GM12875 (cell line): ENCODE measurements around the gene ZNF804A.

Experiments
- H3K4me3 ChIP-seq: one replicate; pipeline ENCODE4 v1.5.1; 2011; ENCODE audit warnings: low read depth, low read length, control low read depth
- TF ChIP-seq, protein P1 (sequence below): IDR thresholded peaks from 2 replicates; pipeline ENCODE4 v1.5.1; 2011; ENCODE audit warnings: low read depth, mild to moderate bottlenecking, control low read depth, inconsistent platforms, low read length, moderate library complexity, borderline replicate concordance; ENCODE audit not compliant: insufficient read depth

ZNF804A gene

DNA sequence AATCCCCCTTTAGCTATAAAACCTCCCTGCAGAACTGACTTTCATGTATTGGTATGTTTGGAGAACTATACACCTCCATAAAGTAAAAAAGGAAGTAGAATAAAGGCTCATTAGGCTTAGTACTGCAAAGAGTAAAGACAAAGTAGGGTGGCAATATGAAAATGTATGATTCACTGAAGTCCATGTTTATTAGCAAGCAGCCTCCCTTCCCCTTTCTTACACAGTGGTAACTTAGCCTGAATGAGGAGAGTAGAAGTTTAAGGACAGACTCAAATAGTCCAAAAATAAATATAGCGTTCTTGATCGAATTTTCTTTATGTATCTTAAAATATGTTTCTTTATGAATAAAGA lies 1.5 kb downstream of the ZNF804A start:
- TF ChIP-seq, protein P1, sequence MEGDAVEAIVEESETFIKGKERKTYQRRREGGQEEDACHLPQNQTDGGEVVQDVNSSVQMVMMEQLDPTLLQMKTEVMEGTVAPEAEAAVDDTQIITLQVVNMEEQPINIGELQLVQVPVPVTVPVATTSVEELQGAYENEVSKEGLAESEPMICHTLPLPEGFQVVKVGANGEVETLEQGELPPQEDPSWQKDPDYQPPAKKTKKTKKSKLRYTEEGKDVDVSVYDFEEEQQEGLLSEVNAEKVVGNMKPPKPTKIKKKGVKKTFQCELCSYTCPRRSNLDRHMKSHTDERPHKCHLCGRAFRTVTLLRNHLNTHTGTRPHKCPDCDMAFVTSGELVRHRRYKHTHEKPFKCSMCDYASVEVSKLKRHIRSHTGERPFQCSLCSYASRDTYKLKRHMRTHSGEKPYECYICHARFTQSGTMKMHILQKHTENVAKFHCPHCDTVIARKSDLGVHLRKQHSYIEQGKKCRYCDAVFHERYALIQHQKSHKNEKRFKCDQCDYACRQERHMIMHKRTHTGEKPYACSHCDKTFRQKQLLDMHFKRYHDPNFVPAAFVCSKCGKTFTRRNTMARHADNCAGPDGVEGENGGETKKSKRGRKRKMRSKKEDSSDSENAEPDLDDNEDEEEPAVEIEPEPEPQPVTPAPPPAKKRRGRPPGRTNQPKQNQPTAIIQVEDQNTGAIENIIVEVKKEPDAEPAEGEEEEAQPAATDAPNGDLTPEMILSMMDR: no peak
- peak overlapping the region; percentile 66 for H3K4me3 ChIP-seq

GRCh38 chr2:184602734-184603133 lies 4.4 kb downstream of the ZNF804A start:
- TF ChIP-seq, protein P1: no peak
- no peak overlapping the region for H3K4me3 ChIP-seq

DNA sequence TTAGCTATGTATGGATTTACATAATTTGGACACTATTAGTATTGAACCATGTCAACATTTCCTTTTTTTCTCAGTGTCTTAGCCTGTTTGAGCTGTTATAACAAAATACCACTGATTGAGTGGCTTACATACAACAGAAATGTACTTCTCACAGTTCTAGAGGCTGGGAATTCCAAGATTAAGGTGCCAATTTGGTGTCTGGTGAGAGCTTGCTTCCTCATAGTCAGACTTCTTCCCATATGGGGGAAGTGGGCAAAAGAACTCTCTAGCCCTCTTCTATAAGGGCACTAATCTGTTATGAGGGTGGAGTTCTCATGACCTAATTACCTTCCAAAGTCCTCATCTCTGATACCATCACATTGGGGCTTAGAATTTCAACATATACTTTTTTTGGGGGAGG lies 12.6 kb downstream of the ZNF804A start:
- TF ChIP-seq, protein P1: no peak
- H3K4me3 ChIP-seq: no peak overlapping the region

GRCh38 chr2:184611361-184612085 lies 13.2 kb downstream of the ZNF804A start:
- H3K4me3 ChIP-seq: no peak overlapping the region
- TF ChIP-seq, protein P1: no peak

- TF ChIP-seq, protein P1: no peak
- no peak overlapping the region for H3K4me3 ChIP-seq
These were observed 22.0 kb downstream of the ZNF804A start for GRCh38 chr2:184620367-184620766.

- TF ChIP-seq, protein P1: no peak
These were observed 26.0 kb downstream of the ZNF804A start for GRCh38 chr2:184624311-184624710.

DNA sequence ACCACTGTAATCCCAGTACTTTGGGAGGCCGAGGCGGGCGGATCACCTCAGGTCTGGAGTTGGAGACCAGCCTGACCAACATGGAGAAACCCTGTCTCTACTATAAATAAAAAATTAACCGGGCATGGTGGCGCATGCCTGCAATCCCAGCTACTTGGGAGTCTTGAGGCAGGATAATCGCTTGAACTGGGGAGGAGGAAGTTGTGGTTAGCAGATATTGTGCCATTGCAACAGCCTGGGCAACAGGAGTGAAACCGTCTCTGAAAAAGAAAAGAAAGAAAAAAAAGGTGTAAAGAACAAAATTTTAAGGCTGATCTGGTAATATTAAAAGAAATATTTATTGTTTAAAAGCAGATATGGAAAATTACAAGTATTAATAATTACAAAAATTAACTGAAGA lies 29.7 kb downstream of the ZNF804A start:
- TF ChIP-seq, protein P1: no peak

More at GRCh38 chr2:184624311-184624710, 26.0 kb downstream of the ZNF804A start:
- H3K4me3 ChIP-seq: no peak overlapping the region

More for the DNA sequence above, 29.7 kb downstream of the ZNF804A start:
- H3K4me3 ChIP-seq: no peak overlapping the region
